Large intestine (tissue), 12 donors: Measurements from ENCODE around the gene GJA9. TPM values are rescaled to one million over a fixed set of nuclear protein-coding genes. Genes with fewer than 3 reads are reported as not detected.

Experiments
- DNase-seq, 2 donors: peaks; one replicate each; pipeline versions ENCODE4 v3.0.0 to v3.0.0-alpha.2; 2013
- H3K27ac ChIP-seq: one replicate; pipeline ENCODE4 v1.5.1; 2013; ENCODE audit warnings: low read length
- H3K27me3 ChIP-seq: 2 replicates; pipeline ENCODE4 v1.6.1; 2013; ENCODE audit warnings: low read length; ENCODE audit not compliant: control insufficient read depth, insufficient read depth
- H3K36me3 ChIP-seq: 2 replicates; pipeline ENCODE4 v1.6.1; 2013; ENCODE audit warnings: low read length; ENCODE audit not compliant: control insufficient read depth, insufficient read depth
- H3K4me1 ChIP-seq: one replicate; pipeline ENCODE4 v1.6.1; 2013; ENCODE audit warnings: low read length; ENCODE audit not compliant: control insufficient read depth, insufficient read depth
- H3K4me3 ChIP-seq: one replicate; pipeline ENCODE4 v1.5.1; 2013; ENCODE audit warnings: low read length
- H3K9me3 ChIP-seq: one replicate; pipeline ENCODE4 v1.6.1; 2013; ENCODE audit warnings: mild to moderate bottlenecking, low read depth, low read length, moderate library complexity; ENCODE audit not compliant: control insufficient read depth
- WGBS: methylation state at CpG from one replicate; pipeline ENCODE4 v1.1.5; 2013; ENCODE audit warnings: low lambda C conversion rate; ENCODE audit not compliant: insufficient coverage; 5-methylcytosine and 5-hydroxymethylcytosine counted together
- long read RNA-seq, 11 donors: transcript quantifications; one replicate each; lab custom pipeline, GENCODE V29; 2026
- polyA plus RNA-seq: library from polyadenylated mRNA; unstranded; fragments of 120-200 nt; gene quantifications from one replicate; pipeline ENCODE4 v1.2.1, GENCODE V29; 2013

GJA9 gene
- 0.42 TPM for polyA plus RNA-seq
- long read RNA-seq, donor 1, partial matches to known transcripts = 0 of 1 reads
- long read RNA-seq, donor 1, other reads (novel, unspliced or antisense) = 0 of 1 reads
- long read RNA-seq, donor 2, partial matches to known transcripts = 0 of 1 reads
- long read RNA-seq, donor 2, other reads (novel, unspliced or antisense) = 0 of 1 reads
- long read RNA-seq, donor 3 = 0 reads
- long read RNA-seq, donor 4, partial matches to known transcripts = 0 of 1 reads
- long read RNA-seq, donor 4, other reads (novel, unspliced or antisense) = 0 of 1 reads
- long read RNA-seq, donor 5 = 0 reads
- long read RNA-seq, donor 6, partial matches to known transcripts = 0 of 1 reads
- long read RNA-seq, donor 6, other reads (novel, unspliced or antisense) = 0 of 1 reads
- long read RNA-seq, donor 7, partial matches to known transcripts = 0 of 1 reads
- long read RNA-seq, donor 7, other reads (novel, unspliced or antisense) = 0 of 1 reads
- long read RNA-seq, donor 8 = 0 reads
- long read RNA-seq, donor 9 = 0 reads
- long read RNA-seq, donor 10, partial matches to known transcripts = 0 of 1 reads
- long read RNA-seq, donor 10, other reads (novel, unspliced or antisense) = 0 of 1 reads
- long read RNA-seq, donor 11 = 0 reads

DNA sequence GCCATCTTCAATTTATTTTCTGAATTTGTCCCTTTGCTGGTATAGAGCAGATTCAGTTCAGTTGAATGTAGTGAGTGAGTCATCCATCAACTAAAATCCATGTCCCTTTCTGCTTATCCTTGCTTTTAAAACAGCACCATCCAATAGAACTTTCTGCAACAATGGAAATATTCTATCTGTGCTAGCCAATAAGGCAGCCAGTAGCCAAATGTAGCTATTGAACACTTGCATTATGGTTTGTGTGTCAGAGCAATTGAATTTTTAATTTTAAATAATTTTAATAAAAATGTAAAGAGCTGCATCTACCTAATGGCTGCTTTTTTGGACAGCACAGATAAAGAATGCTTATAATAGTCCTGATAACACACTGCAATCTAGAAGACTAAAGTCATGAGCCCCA is at the start of gene GJA9:
GJA9 (minus strand) TSS at position 101 of the 400 bp plus-strand sequence. CDS start 5,489 bp downstream, outside the sequence.
- Histone ChIP-seq H3K36me3 (no peaks in the 10 kb centered on the region), H3K4me3 (no peak within 1 kb of the TSS), H3K27ac (no peak within 1 kb of the TSS), H3K27me3 (no peaks in the 10 kb centered on the region), H3K9me3 (no peaks in the 10 kb centered on the region), H3K4me1 (no peaks in the 10 kb centered on the region)
- no peak for DNase-seq

DNA sequence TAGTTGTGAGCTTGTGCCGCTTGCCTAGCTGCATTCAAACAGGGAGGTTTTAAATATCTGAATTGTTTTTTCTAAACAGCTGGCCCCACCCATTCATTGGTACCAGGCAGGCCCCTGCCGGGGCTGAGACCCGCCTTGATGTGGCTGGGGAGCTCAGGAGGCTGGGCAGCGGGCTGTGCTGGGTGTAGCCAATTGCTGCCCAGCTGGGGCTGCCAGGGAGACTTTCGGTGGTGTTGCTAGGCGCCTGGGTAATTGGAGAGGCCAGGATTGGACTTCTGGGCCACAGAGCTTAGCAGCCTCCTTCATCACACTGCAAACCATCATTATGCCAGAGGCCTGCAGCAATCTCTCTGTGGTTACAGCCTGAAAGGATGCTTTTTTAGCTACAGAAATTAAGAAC is 48.1 kb upstream of the GJA9 start:
- Histone ChIP-seq H3K36me3 (no peaks in the 10 kb centered on the region), H3K4me3 (no peak overlapping the region), H3K9me3 (no peaks in the 10 kb centered on the region), H3K27ac (no peak overlapping the region), H3K27me3 (no peaks in the 10 kb centered on the region), H3K4me1 (no peaks in the 10 kb centered on the region)
- DNase-seq = no peak
- no CpG with 5 or more reads among the region's 6 CpGs for WGBS

- no peaks in the 10 kb centered on the region for H3K9me3 ChIP-seq
Measured at GRCh38 chr1:38929054-38929453, 47.7 kb upstream of the GJA9 start.

GRCh38 chr1:38926091-38926490 is 44.7 kb upstream of the GJA9 start:
- H3K9me3 ChIP-seq = no peaks in the 10 kb centered on the region
- no peak overlapping the region for H3K4me3 ChIP-seq
- H3K36me3 ChIP-seq = no peaks in the 10 kb centered on the region
- no peaks in the 10 kb centered on the region for H3K4me1 ChIP-seq
- H3K27me3 ChIP-seq = no peaks in the 10 kb centered on the region
- no peak for DNase-seq
- no peak overlapping the region for H3K27ac ChIP-seq
- no CpG with 5 or more reads among the region's 3 CpGs for WGBS

More at GRCh38 chr1:38929054-38929453, 47.7 kb upstream of the GJA9 start:
- no peaks in the 10 kb centered on the region for H3K36me3 ChIP-seq
- H3K27me3 ChIP-seq = no peaks in the 10 kb centered on the region
- H3K4me1 ChIP-seq = no peaks in the 10 kb centered on the region
- no peak overlapping the region for H3K27ac ChIP-seq
- WGBS = 100% methylated on average over 1 of the region's 8 CpGs
- DNase-seq = no peak
- H3K4me3 ChIP-seq = no peak overlapping the region

GRCh38 chr1:38925391-38925790 is 44.0 kb upstream of the GJA9 start:
- no peak for DNase-seq
- no CpG with 5 or more reads among the region's 2 CpGs for WGBS
- H3K27me3 ChIP-seq = no peaks in the 10 kb centered on the region

GRCh38 chr1:38923607-38924006 is 42.2 kb upstream of the GJA9 start:
- no CpG with 5 or more reads among the region's 3 CpGs for WGBS
- Histone ChIP-seq H3K27me3 (no peaks in the 10 kb centered on the region), H3K9me3 (no peaks in the 10 kb centered on the region), H3K36me3 (no peaks in the 10 kb centered on the region), H3K4me3 (no peak overlapping the region), H3K27ac (no peak overlapping the region), H3K4me1 (no peaks in the 10 kb centered on the region)
- no peak for DNase-seq

More at GRCh38 chr1:38925391-38925790, 44.0 kb upstream of the GJA9 start:
- Histone ChIP-seq H3K9me3 (no peaks in the 10 kb centered on the region), H3K4me1 (no peaks in the 10 kb centered on the region), H3K4me3 (no peak overlapping the region), H3K36me3 (no peaks in the 10 kb centered on the region), H3K27ac (no peak overlapping the region)

- Histone ChIP-seq H3K9me3 (no peaks in the 10 kb centered on the region), H3K27me3 (no peaks in the 10 kb centered on the region), H3K4me3 (no peak overlapping the region), H3K4me1 (no peaks in the 10 kb centered on the region), H3K27ac (no peak overlapping the region), H3K36me3 (no peaks in the 10 kb centered on the region)
- DNase-seq = no peak
- WGBS = no CpG with 5 or more reads among the region's 3 CpGs
Measured at GRCh38 chr1:38919130-38919529, 37.7 kb upstream of the GJA9 start.

- no peak for DNase-seq
- Histone ChIP-seq H3K27me3 (no peaks in the 10 kb centered on the region), H3K36me3 (no peaks in the 10 kb centered on the region), H3K27ac (no peak overlapping the region), H3K9me3 (no peaks in the 10 kb centered on the region), H3K4me3 (no peak overlapping the region), H3K4me1 (no peaks in the 10 kb centered on the region)
- WGBS = no CpG with 5 or more reads among the region's 5 CpGs
Measured at GRCh38 chr1:38918568-38918967, 37.2 kb upstream of the GJA9 start.

DNA sequence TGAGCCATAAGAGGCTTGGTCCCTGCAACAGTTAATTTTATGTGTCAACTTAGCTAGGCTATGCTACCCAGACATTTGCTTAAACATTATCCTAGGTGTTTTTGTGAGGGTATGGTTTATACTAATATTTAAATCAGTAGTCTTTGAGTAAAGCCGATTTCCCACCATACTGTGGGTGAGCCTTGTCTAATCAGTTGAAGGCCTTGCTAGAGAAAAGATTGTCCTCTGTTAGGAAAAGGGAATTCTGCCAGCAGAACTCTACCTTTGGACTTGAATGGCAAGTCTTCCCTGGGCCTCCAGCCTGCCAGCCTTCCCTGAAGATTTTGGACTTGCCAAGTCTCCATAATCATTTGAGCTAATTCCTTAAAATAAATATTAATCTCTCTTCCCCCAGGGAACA is 36.4 kb upstream of the GJA9 start:
- no peak overlapping the region for H3K27ac ChIP-seq
- no peaks in the 10 kb centered on the region for H3K27me3 ChIP-seq
- no peaks in the 10 kb centered on the region for H3K9me3 ChIP-seq
- no peak overlapping the region for H3K4me3 ChIP-seq
- H3K36me3 ChIP-seq = no peaks in the 10 kb centered on the region
- WGBS = no CpG with 5 or more reads among the region's 1 CpG
- H3K4me1 ChIP-seq = no peaks in the 10 kb centered on the region
- DNase-seq = no peak

GRCh38 chr1:38917337-38917736 is 36.0 kb upstream of the GJA9 start:
- no peak overlapping the region for H3K4me3 ChIP-seq
- H3K4me1 ChIP-seq = no peaks in the 10 kb centered on the region
- no peaks in the 10 kb centered on the region for H3K9me3 ChIP-seq
- no peak overlapping the region for H3K27ac ChIP-seq
- no peak for DNase-seq
- no peaks in the 10 kb centered on the region for H3K27me3 ChIP-seq
- H3K36me3 ChIP-seq = no peaks in the 10 kb centered on the region
- WGBS = no CpG with 5 or more reads among the region's 3 CpGs
